A549 (cell line): Measurements from ENCODE around the gene PHC2. TPM values are rescaled to one million over a fixed set of nuclear protein-coding genes. Genes with fewer than 3 reads are reported as not detected.
A peak's percentile ranks its signal among the peaks of the same experiment; 100 is the strongest.

Source experiments
- ATAC-seq, 2 experiments: fragments of 200-7000 bp in 1 of 2; fragments of >200 bp in 1 of 2; cut with Nextera tagmentation in 1 of 2; cut with Tn5 transposase in 1 of 2; 3 replicates each; pipeline versions ENCODE4 v1.8.0 to v1.9.1; 2018 to 2020; ENCODE audit warnings: mild to moderate bottlenecking in 1 of 2, moderate library complexity in 1 of 2
- CTCF ChIA-PET: fragments of 300-600 bp; sonication (Branson Sonifier 250); formaldehyde crosslinking; extraction: SDS; loops from one replicate; lab custom pipeline; 2021; ENCODE audit warnings: antibody characterized with exemption, inconsistent platforms; lab: Yijun Ruan, JAX
- POLR2A ChIA-PET: fragments of 350-600 bp; formaldehyde crosslinking; extraction: SDS; loops from one replicate; lab custom pipeline; 2021; ENCODE audit warnings: antibody characterized with exemption, inconsistent platforms; lab: Yijun Ruan, JAX
- DNase-seq, 2 experiments: peaks; one replicate each; pipeline versions ENCODE4 v3.0.0 to v3.0.0-alpha.2; 2011 to 2016; ENCODE audit warnings: low read depth in 1 of 2, low spot score in 1 of 2
- FAIRE-seq: peaks from 2 replicates; lab custom pipeline; 2011; peaks lifted over from hg19 to GRCh38; lab: Jason Lieb, UNC
- H3K27ac ChIP-seq, 2 experiments: fragments of >200 bp; sonication (Bioruptor Twin); formaldehyde crosslinking; 3 replicates each; pipeline ENCODE4 v1.5.1; 2016 to 2017
- H3K4me1 ChIP-seq: fragments of >200 bp; sonication (Bioruptor Twin); formaldehyde crosslinking; 3 replicates; pipeline ENCODE4 v1.6.1; 2016
- H3K4me2 ChIP-seq: fragments of >200 bp; sonication (Bioruptor Twin); formaldehyde crosslinking; 3 replicates; pipeline ENCODE4 v1.6.1; 2016
- H3K4me3 ChIP-seq: fragments of >200 bp; sonication (Bioruptor Twin); formaldehyde crosslinking; 3 replicates; pipeline ENCODE4 v1.5.1; 2016
- H3K9me3 ChIP-seq: fragments of >200 bp; sonication (Bioruptor Twin); formaldehyde crosslinking; 3 replicates; pipeline ENCODE4 v1.6.1; 2016
- CBX2 ChIP-seq: fragments of 200-600 bp; sonication (generic); IDR thresholded peaks from 2 replicates; pipeline ENCODE4 v1.6.1; 2016; ENCODE audit warnings: low read depth, mild to moderate bottlenecking, borderline replicate concordance
- CBX8 ChIP-seq: fragments of 200-600 bp; sonication (generic); IDR thresholded peaks from 2 replicates; pipeline ENCODE4 v1.6.1; 2016
- CHD2 ChIP-seq: fragments of 150-350 bp; IDR thresholded peaks from 2 replicates; pipeline ENCODE4 v1.6.1; 2014; ENCODE audit warnings: low read length; ENCODE audit not compliant: partially characterized antibody
- EHMT2 ChIP-seq: fragments of 200-600 bp; sonication (generic); IDR thresholded peaks from 2 replicates; pipeline ENCODE4 v1.6.1; 2016; ENCODE audit warnings: antibody characterized with exemption, low read depth, mild to moderate bottlenecking, moderate library complexity
- ESRRA ChIP-seq: fragments of 150-350 bp; IDR thresholded peaks from 2 replicates; pipeline ENCODE4 v1.6.1; 2014; ENCODE audit warnings: mild to moderate bottlenecking, low read length, borderline replicate concordance
- JUNB ChIP-seq: fragments of >200 bp; sonication (Bioruptor Twin); formaldehyde crosslinking; IDR thresholded peaks from 2 replicates; pipeline ENCODE4 v1.6.1; 2016
- KDM1A ChIP-seq: fragments of 200-600 bp; sonication (generic); IDR thresholded peaks from 2 replicates; pipeline ENCODE4 v1.6.1; 2016; ENCODE audit warnings: low read depth, mild to moderate bottlenecking
- MAX ChIP-seq: IDR thresholded peaks from 2 replicates; pipeline ENCODE4 v1.6.1; 2012
- MAZ ChIP-seq: fragments of 150-350 bp; IDR thresholded peaks from 2 replicates; pipeline ENCODE4 v1.6.1; 2014; ENCODE audit warnings: antibody characterized with exemption, low read depth, low read length, borderline replicate concordance
- MYC ChIP-seq: IDR thresholded peaks from 2 replicates; pipeline ENCODE4 v1.6.1; 2012; ENCODE audit warnings: mild to moderate bottlenecking, inconsistent platforms, low read length, improper control_type of control experiment, borderline replicate concordance
- NFE2L2 ChIP-seq: fragments of 150-350 bp; conservative IDR thresholded peaks from 2 replicates; pipeline ENCODE4 v1.6.1; 2014; ENCODE audit warnings: low read length
- NPAS2 ChIP-seq: fragments of 250-450 bp; sonication (Bioruptor Pico); IDR thresholded peaks from 2 replicates; pipeline ENCODE4 v1.8.0; 2022; ENCODE audit warnings: mild to moderate bottlenecking, moderate library complexity, borderline replicate concordance
- PBX3 ChIP-seq: IDR thresholded peaks from 2 replicates; pipeline ENCODE4 v1.6.1; 2012
- PHF8 ChIP-seq: fragments of 200-600 bp; sonication (generic); IDR thresholded peaks from 2 replicates; pipeline ENCODE4 v1.6.1; 2016; ENCODE audit warnings: low read depth, mild to moderate bottlenecking, antibody characterized with exemption, moderate library complexity, borderline replicate concordance
- RARB ChIP-seq: fragments of 250-450 bp; sonication (Bioruptor Pico); IDR thresholded peaks from 2 replicates; pipeline ENCODE4 v1.8.0; 2021; ENCODE audit warnings: mild to moderate bottlenecking, moderate library complexity
- RFX5 ChIP-seq: fragments of 450-650 bp; IDR thresholded peaks from 2 replicates; pipeline ENCODE4 v1.7.1; 2014; ENCODE audit warnings: antibody characterized with exemption, mild to moderate bottlenecking, moderate library complexity
- SMC3 ChIP-seq: fragments of >200 bp; sonication (Bioruptor Twin); formaldehyde crosslinking; IDR thresholded peaks from 3 replicates; pipeline ENCODE4 v1.6.1; 2018; ENCODE audit warnings: inconsistent platforms
- SREBF2 ChIP-seq: fragments of 450-650 bp; IDR thresholded peaks from 2 replicates; pipeline ENCODE4 v1.6.1; 2014; ENCODE audit warnings: mild to moderate bottlenecking, moderate library complexity
- ZC3H11A ChIP-seq: fragments of 450-650 bp; IDR thresholded peaks from 2 replicates; pipeline ENCODE4 v1.6.1; 2014; ENCODE audit warnings: antibody characterized with exemption, mild to moderate bottlenecking
- WGBS: methylation state at CpG from one replicate; pipeline ENCODE4 v1.1.6; 2017; ENCODE audit errors: missing lambda C conversion rate; 5-methylcytosine and 5-hydroxymethylcytosine counted together
- polyA plus RNA-seq, 4 experiments: library from polyadenylated mRNA; depleted of rRNA in 3 of 4; stranded (reverse); fragments of >200 nt; fragmentation: RNase III in 1 of 4; extraction: RNeasy Plus Mini Kit Qiagen cat#74134 plus additional on column Dnase treatment in 1 of 4; gene quantifications; 2 replicates in 3 of 4; 3 replicates in 1 of 4; pipeline ENCODE4 v1.2.3, GENCODE V29; 2011 to 2017
- TF ChIP-seq, protein P1 (sequence below): fragments of 450-650 bp; IDR thresholded peaks from 2 replicates; pipeline ENCODE4 v1.6.1; 2014; ENCODE audit warnings: antibody characterized with exemption
- TF ChIP-seq, protein P2 (sequence below): fragments of >200 bp; sonication (Bioruptor Twin); formaldehyde crosslinking; IDR thresholded peaks from 3 replicates; pipeline ENCODE4 v1.6.1; 2016
- TF ChIP-seq, protein P3 (sequence below): fragments of 150-350 bp; IDR thresholded peaks from 2 replicates; pipeline ENCODE4 v1.6.1; 2014; ENCODE audit warnings: low read depth, mild to moderate bottlenecking, low read length

The PHC2 gene
- polyA plus RNA-seq, 2 of the 4 experiments (the other 2 are of a cell fraction): 29.9 to 33.2 TPM

- DNase-seq: no peak
- no peak within 1 kb of the TSS for H3K27ac ChIP-seq
- no peaks in the 10 kb centered on the region for H3K4me1 ChIP-seq
- H3K4me2 ChIP-seq: no peak within 1 kb of the TSS
- FAIRE-seq: no peak
- H3K4me3 ChIP-seq: no peak within 1 kb of the TSS
- WGBS: 74% methylated on average over 8 of the region's 8 CpGs
- ChIA-PET POLR2A (no interaction called here), CTCF (interaction anchor here (1.1 to 1.5 kb wide), 3 partner anchors 24 to 150 kb away, joined by 3 to 5 read pairs (median 4); no protein-coding TSS in a partner anchor)
- H3K9me3 ChIP-seq: no peaks in the 10 kb centered on the region
- peak in 1 of 2 experiments; percentile 27; a peak in 2 of 6 replicates for ATAC-seq
- TF ChIP-seq JUNB (no peak), CBX8 (no peak), EHMT2 (no peak), NPAS2 (CRISPR knock-in tag) (no peak), SMC3 (no peak), NFE2L2 (no peak), RARB (no peak), PHF8 (no peak), PBX3 (no peak), SREBF2 (no peak), MAZ (no peak), MYC (no peak), KDM1A (no peak), MAX (no peak), CBX2 (no peak)
- TF ChIP-seq, protein P1, sequence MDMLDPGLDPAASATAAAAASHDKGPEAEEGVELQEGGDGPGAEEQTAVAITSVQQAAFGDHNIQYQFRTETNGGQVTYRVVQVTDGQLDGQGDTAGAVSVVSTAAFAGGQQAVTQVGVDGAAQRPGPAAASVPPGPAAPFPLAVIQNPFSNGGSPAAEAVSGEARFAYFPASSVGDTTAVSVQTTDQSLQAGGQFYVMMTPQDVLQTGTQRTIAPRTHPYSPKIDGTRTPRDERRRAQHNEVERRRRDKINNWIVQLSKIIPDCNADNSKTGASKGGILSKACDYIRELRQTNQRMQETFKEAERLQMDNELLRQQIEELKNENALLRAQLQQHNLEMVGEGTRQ: no peak
- TF ChIP-seq, protein P2, sequence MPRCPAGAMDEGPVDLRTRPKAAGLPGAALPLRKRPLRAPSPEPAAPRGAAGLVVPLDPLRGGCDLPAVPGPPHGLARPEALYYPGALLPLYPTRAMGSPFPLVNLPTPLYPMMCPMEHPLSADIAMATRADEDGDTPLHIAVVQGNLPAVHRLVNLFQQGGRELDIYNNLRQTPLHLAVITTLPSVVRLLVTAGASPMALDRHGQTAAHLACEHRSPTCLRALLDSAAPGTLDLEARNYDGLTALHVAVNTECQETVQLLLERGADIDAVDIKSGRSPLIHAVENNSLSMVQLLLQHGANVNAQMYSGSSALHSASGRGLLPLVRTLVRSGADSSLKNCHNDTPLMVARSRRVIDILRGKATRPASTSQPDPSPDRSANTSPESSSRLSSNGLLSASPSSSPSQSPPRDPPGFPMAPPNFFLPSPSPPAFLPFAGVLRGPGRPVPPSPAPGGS: no peak
- TF ChIP-seq, protein P3, sequence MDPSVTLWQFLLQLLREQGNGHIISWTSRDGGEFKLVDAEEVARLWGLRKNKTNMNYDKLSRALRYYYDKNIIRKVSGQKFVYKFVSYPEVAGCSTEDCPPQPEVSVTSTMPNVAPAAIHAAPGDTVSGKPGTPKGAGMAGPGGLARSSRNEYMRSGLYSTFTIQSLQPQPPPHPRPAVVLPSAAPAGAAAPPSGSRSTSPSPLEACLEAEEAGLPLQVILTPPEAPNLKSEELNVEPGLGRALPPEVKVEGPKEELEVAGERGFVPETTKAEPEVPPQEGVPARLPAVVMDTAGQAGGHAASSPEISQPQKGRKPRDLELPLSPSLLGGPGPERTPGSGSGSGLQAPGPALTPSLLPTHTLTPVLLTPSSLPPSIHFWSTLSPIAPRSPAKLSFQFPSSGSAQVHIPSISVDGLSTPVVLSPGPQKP: no peak
Measured at GRCh38 chr1:33320619-33321165, 110.2 kb downstream of the PHC2 start, which contains the start of gene A3GALT2. Gene A3GALT2, minus strand, starts transcription at chr1:33321098. Its CDS starts 0 bp downstream, at chr1:33321098.

- Histone ChIP-seq H3K4me1 (no peaks in the 10 kb centered on the region), H3K4me2 (no peak overlapping the region), H3K9me3 (no peaks in the 10 kb centered on the region), H3K27ac (no peak overlapping the region), H3K4me3 (no peak overlapping the region)
- CTCF ChIA-PET: interaction anchor here (1.1 to 1.5 kb wide), 2 partner anchors 23 to 151 kb away, joined by 3 to 4 read pairs; no protein-coding TSS in a partner anchor
- TF ChIP-seq RFX5 (no peak), ZC3H11A (no peak), CHD2 (no peak), ESRRA (no peak)
- DNase-seq: no peak
- POLR2A ChIA-PET: no interaction called here
- peak; percentile 22 to 35; a peak in 4 of 6 replicates for ATAC-seq
- WGBS: 89% methylated on average over 9 of the region's 12 CpGs
- no peak for FAIRE-seq
Measured at GRCh38 chr1:33319949-33320618, 110.8 kb downstream of the PHC2 start.
